Measurements from ENCODE around the gene BCAP31.

BCAP31 gene

GRCh38 chrX:153659268-153659667 lies 64.9 kb downstream of the BCAP31 start:
- in situ Hi-C loops (cut with HindIII; ENCODE audit: low sequenced_read_pairs), result no loop called here

DNA sequence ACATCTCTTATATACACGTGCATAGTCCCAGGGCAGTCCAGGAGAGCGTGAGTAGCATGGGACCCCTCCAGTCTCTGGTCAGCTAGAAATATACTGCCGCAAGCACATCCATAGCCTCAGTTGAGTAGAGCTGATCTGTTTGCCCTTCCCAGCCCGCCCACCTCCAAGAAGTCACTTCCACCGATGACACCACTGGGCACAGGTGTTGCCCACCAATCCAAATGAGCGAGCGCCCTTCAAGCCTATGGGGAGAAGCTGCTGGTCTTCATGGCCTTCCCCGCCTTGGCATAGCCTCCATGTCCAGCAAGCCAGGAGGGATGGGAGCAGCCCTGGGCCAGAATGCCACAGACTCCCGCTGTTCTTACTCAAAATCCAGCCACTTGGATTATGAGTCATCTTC lies 67.0 kb downstream of the BCAP31 start:
- in situ Hi-C loops (cut with HindIII; ENCODE audit: low sequenced_read_pairs), result no loop called here

DNA sequence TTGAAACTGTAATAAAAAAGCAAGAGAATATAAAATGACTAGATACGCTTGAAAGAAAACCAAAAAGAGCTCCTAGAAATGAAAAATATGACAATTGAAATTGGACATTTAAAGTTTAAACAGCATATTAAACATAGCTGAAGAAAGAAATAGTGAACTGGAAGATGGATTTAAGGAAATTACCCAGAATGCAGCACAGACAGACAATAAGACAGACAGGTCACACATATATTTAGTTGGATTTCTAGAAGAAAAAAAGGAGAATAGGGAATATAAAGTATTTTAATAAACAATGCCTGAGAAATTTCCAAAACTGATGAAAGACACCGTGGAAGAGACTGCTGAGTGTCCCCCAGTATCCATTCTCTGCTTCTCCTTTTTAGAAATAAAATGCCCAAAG lies 70.6 kb downstream of the BCAP31 start:
- in situ Hi-C loops (cut with HindIII; ENCODE audit: low sequenced_read_pairs), result no loop called here

DNA sequence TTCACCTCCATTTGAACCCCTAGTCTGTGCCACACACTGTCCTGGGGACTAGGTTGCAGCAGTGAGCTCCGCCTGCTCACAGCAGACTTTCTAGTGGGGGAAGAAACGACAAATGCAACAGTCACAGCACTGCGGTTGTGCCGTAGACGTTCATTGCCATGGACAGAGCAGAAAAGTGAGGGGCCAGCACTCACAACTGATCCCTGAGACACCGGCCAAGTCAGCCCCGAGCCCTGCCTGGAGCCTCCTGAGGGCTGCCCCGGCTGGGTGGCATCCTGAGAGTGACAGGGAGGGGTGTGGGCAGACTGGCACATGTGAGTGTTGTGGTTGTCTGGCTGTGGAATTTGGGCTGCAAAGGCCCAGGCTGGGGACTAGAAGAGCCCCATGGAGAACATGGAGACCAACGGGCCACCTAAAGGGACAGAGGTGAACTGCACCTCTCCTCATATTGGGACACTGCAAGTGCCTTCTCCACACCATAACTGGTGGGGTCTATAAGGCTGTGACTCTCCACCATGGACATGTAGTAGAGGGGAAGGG lies 72.6 kb downstream of the BCAP31 start:
- in situ Hi-C loops (cut with HindIII; ENCODE audit: low sequenced_read_pairs), result no loop called here

GRCh38 chrX:153650959-153651358 lies 73.2 kb downstream of the BCAP31 start:
- in situ Hi-C loops (cut with HindIII; ENCODE audit: low sequenced_read_pairs), result no loop called here

Data from DLD1 (cell line).